Measurements from ENCODE around the gene AKAP6.

The AKAP6 gene

DNA sequence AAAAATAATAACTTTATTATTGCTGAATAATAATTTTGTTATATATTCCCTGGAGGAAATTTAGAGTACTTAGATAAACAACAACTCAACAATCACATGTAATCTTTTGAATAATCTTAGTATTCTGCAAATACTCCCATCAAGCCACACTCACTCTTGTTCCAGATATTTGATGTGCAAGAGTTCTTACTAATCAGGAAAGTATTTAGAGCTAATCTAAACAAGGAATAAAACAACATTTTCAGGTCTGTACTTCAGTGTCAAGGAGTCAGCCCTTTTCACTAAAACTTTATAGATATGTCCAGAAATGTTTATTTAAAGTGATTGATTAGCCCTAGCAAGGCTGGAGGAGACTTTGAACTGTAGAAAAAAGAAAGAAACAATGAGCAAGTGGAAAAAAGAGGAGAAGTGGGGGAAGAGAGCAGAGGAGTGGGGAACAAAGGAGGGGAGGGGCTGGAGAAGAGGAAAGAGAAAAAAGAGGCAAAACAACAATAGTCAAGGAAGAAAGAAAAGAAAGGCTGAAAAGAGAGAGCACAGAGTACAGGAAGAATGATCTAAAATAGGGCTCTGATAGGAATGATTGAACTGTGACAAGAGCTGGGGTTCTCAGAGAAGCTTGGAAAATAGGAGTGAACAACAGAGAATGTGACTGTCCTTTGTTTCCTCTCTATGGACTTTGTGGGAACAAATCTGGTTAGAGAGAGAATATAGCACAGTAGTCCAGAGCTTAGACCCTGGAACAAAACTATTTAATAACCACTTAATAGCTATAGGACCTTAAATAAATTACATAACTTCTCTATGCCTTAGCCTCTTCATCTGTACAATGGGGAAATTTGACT is 238.7 kb downstream of the AKAP6 start:
- Histone ChIP-seq H3K4me3 (ENCODE audit: low read length) (no peak overlapping the region), H3K36me3 (ENCODE audit: control insufficient read depth, low read length) (no peaks in the 10 kb centered on the region), H3K9me2 (replicated peaks; ENCODE audit: control insufficient read depth, low read length) (no peaks in the 10 kb centered on the region), H3F3A (ENCODE audit: control insufficient read depth, insufficient read depth) (no peaks in the 10 kb centered on the region), H4K20me1 (ENCODE audit: control insufficient read depth, insufficient read depth, low read depth, low read length) (no peaks in the 10 kb centered on the region), H3K9me3 (ENCODE audit: control insufficient read depth, insufficient read depth, low read length) (no peaks in the 10 kb centered on the region), H3K79me2 (ENCODE audit: control insufficient read depth, low read length) (no peaks in the 10 kb centered on the region), H3K4me2 (ENCODE audit: low read length) (no peak overlapping the region), H3K27ac (ENCODE audit: low read depth, low read length) (no peak overlapping the region), H3K4me1 (ENCODE audit: control insufficient read depth, low read length) (no peaks in the 10 kb centered on the region), H3K27me3 (ENCODE audit: control insufficient read depth, low read length) (no peaks in the 10 kb centered on the region)
- TF ChIP-seq EZH2phosphoT487 (IDR thresholded peaks at IDR 0.05; ENCODE audit: borderline replicate concordance, low read length) (no peak), CTCF (IDR thresholded peaks at IDR 0.05; ENCODE audit: low read depth, low read length, poor library complexity, severe bottlenecking) (no peak)

- Histone ChIP-seq H4K20me1 (ENCODE audit: control insufficient read depth, insufficient read depth, low read depth, low read length) (no peaks in the 10 kb centered on the region), H3K9me3 (ENCODE audit: control insufficient read depth, insufficient read depth, low read length) (no peaks in the 10 kb centered on the region), H3K4me3 (ENCODE audit: low read length) (no peak overlapping the region), H3K4me2 (ENCODE audit: low read length) (no peak overlapping the region), H3F3A (ENCODE audit: control insufficient read depth, insufficient read depth) (no peaks in the 10 kb centered on the region), H3K36me3 (ENCODE audit: control insufficient read depth, low read length) (no peaks in the 10 kb centered on the region), H3K79me2 (ENCODE audit: control insufficient read depth, low read length) (no peaks in the 10 kb centered on the region), H3K27ac (ENCODE audit: low read depth, low read length) (no peak overlapping the region), H3K27me3 (ENCODE audit: control insufficient read depth, low read length) (no peaks in the 10 kb centered on the region), H3K4me1 (ENCODE audit: control insufficient read depth, low read length) (no peaks in the 10 kb centered on the region), H3K9me2 (replicated peaks; ENCODE audit: control insufficient read depth, low read length) (no peaks in the 10 kb centered on the region)
- TF ChIP-seq EZH2phosphoT487 (IDR thresholded peaks at IDR 0.05; ENCODE audit: borderline replicate concordance, low read length) (no peak), CTCF (IDR thresholded peaks at IDR 0.05; ENCODE audit: low read depth, low read length, poor library complexity, severe bottlenecking) (no peak)
Observed at GRCh38 chr14:32571551-32571950, 242.5 kb downstream of the AKAP6 start.

- H3K27ac ChIP-seq (ENCODE audit: low read depth, low read length) = no peak overlapping the region
- H3K4me1 ChIP-seq (ENCODE audit: control insufficient read depth, low read length) = no peaks in the 10 kb centered on the region
- H3K27me3 ChIP-seq (ENCODE audit: control insufficient read depth, low read length) = no peaks in the 10 kb centered on the region
- H3K9me2 ChIP-seq (replicated peaks; ENCODE audit: control insufficient read depth, low read length) = no peaks in the 10 kb centered on the region
- H3K4me2 ChIP-seq (ENCODE audit: low read length) = no peak overlapping the region
- H4K20me1 ChIP-seq (ENCODE audit: control insufficient read depth, insufficient read depth, low read depth, low read length) = no peaks in the 10 kb centered on the region
- no peaks in the 10 kb centered on the region for H3K79me2 ChIP-seq (ENCODE audit: control insufficient read depth, low read length)
- H3K9me3 ChIP-seq (ENCODE audit: control insufficient read depth, insufficient read depth, low read length) = no peaks in the 10 kb centered on the region
- TF ChIP-seq EZH2phosphoT487 (IDR thresholded peaks at IDR 0.05; ENCODE audit: borderline replicate concordance, low read length) = no peak
- TF ChIP-seq CTCF (IDR thresholded peaks at IDR 0.05; ENCODE audit: low read depth, low read length, poor library complexity, severe bottlenecking) = no peak
- H3K36me3 ChIP-seq (ENCODE audit: control insufficient read depth, low read length) = no peaks in the 10 kb centered on the region
- H3F3A ChIP-seq (ENCODE audit: control insufficient read depth, insufficient read depth) = no peaks in the 10 kb centered on the region
- H3K4me3 ChIP-seq (ENCODE audit: low read length) = no peak overlapping the region
Observed at GRCh38 chr14:32571995-32572866, 243.1 kb downstream of the AKAP6 start.
